GM23248 (cell line): Measurements from ENCODE around the gene LDB2.

Experiments
- EZH2 ChIP-seq: fragments of 200-600 bp; sonication (generic); IDR thresholded peaks from 2 replicates; pipeline ENCODE4 v1.6.1; 2018; ENCODE audit warnings: antibody characterized with exemption, mild to moderate bottlenecking; ENCODE audit not compliant: insufficient read depth, poor library complexity, severe bottlenecking
- EZH2phosphoT487 ChIP-seq: fragments of 200-600 bp; sonication (generic); IDR thresholded peaks from 2 replicates; pipeline ENCODE4 v1.6.1; 2018; ENCODE audit warnings: antibody characterized with exemption, moderate library complexity, mild to moderate bottlenecking, low read depth; ENCODE audit not compliant: insufficient read depth

DNA sequence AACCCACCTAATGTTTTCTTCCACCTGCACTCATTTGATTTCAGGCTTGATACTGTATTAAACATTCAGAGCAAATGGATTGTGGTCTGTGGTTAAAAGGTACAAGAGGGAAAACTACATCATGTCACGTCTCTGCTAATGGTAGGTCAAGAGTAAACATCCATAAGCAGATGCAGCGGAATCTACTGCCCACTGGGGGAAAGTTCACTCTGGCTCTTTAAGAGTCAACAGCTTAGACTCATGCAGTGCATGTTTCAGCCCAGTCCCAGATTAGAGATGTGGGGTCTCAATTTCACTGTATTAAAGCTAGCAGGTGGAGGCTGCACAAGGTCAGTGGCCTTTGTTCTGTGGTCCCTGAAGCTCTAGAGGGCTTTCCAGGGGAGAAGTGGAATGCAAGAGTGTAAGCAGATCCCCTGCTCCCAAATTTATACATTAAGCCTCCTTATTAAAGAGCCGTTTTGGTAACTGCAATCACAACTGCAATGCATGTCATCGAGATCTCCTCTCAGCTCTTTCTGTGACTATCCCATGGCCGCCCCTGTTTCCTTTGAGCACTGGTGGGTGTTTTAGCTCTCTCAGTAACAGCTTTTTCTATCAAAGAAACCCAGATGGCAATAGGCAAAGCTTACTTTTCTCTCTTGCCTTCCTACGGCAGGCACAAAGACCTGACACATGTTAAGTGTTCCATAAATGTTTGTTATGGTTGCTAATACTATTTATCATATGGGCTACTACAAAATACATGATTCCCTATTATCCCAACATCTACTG is 53.4 kb downstream of the LDB2 start:
- TF ChIP-seq EZH2phosphoT487 (no peak), EZH2 (no peak)
